ENCODE measurements around the gene ZNF512. TPM values are rescaled to one million over a fixed set of nuclear protein-coding genes. Genes with fewer than 3 reads are reported as not detected.

ZNF512 gene
- total and polyA plus RNA-seq, 4 donors = 10.5 to 64.9 (median 18.6) TPM

GRCh38 chr2:27634291-27634690 lies 51.4 kb downstream of the ZNF512 start:
- no peak overlapping the region for H3K4me3 ChIP-seq
- no peak overlapping the region for H3K27ac ChIP-seq (ENCODE audit: low read depth in 1 of 2, low read length in 1 of 2)
- peaks cover 26 to 40% (median 32%) of the 10 kb centered on the region in 4 donors for H3K36me3 ChIP-seq (ENCODE audit: control insufficient read depth in 4 of 4, insufficient read depth in 4 of 4, low read length in 4 of 4)
- ATAC-seq (ENCODE audit: insufficient read depth, low FRiP score) (no peak), DNase-seq (no peak)
- 98 to 99% methylated on average over 2 of the region's 2 CpGs for WGBS, 2 donors
- H3K9me3 ChIP-seq (ENCODE audit: control insufficient read depth in 4 of 4, insufficient read depth in 3 of 4, low read length in 3 of 4) = no peaks in the 10 kb centered on the region
- H3K9ac ChIP-seq (ENCODE audit: insufficient read depth in 1 of 2, low read length in 2 of 2) = no peak overlapping the region
- H3K4me1 ChIP-seq (ENCODE audit: control insufficient read depth in 5 of 5, insufficient read depth in 5 of 5, low read length in 5 of 5) = peaks cover 0 to 6% (median 0%) of the 10 kb centered on the region in 5 donors
- no peaks in the 10 kb centered on the region for H3K27me3 ChIP-seq (ENCODE audit: control insufficient read depth in 3 of 3, insufficient read depth in 3 of 3, low read length in 2 of 3)
- TF ChIP-seq CTCF (IDR thresholded peaks at IDR 0.05; ENCODE audit: control extremely low read depth, extremely low read depth) = no peak

- Histone ChIP-seq H3K27me3 (ENCODE audit: control insufficient read depth in 3 of 3, insufficient read depth in 3 of 3, low read length in 2 of 3) (no peaks in the 10 kb centered on the region), H3K27ac (ENCODE audit: low read depth in 1 of 2, low read length in 1 of 2) (no peak overlapping the region), H3K9me3 (ENCODE audit: control insufficient read depth in 4 of 4, insufficient read depth in 3 of 4, low read length in 3 of 4) (no peaks in the 10 kb centered on the region), H3K36me3 (ENCODE audit: control insufficient read depth in 4 of 4, insufficient read depth in 4 of 4, low read length in 4 of 4) (peaks cover 34 to 50% (median 41%) of the 10 kb centered on the region in 4 donors), H3K9ac (ENCODE audit: insufficient read depth in 1 of 2, low read length in 2 of 2) (no peak overlapping the region), H3K4me3 (no peak overlapping the region), H3K4me1 (ENCODE audit: control insufficient read depth in 5 of 5, insufficient read depth in 5 of 5, low read length in 5 of 5) (no peaks in the 10 kb centered on the region)
- ATAC-seq (ENCODE audit: insufficient read depth, low FRiP score) (no peak), DNase-seq (no peak)
- 96 to 97% methylated on average over 5 of the region's 5 CpGs for WGBS, 2 donors
- no peak for TF ChIP-seq CTCF (IDR thresholded peaks at IDR 0.05; ENCODE audit: control extremely low read depth, extremely low read depth)
Observed at GRCh38 chr2:27636766-27637165, 53.9 kb downstream of the ZNF512 start.

GRCh38 chr2:27638037-27638637 lies 55.3 kb downstream of the ZNF512 start:
- Histone ChIP-seq H3K36me3 (ENCODE audit: control insufficient read depth in 4 of 4, insufficient read depth in 4 of 4, low read length in 4 of 4) (peaks cover 32 to 51% (median 38%) of the 10 kb centered on the region in 4 donors), H3K4me1 (ENCODE audit: control insufficient read depth in 5 of 5, insufficient read depth in 5 of 5, low read length in 5 of 5) (no peaks in the 10 kb centered on the region), H3K27ac (ENCODE audit: low read depth in 1 of 2, low read length in 1 of 2) (no peak overlapping the region), H3K4me3 (no peak overlapping the region), H3K9me3 (ENCODE audit: control insufficient read depth in 4 of 4, insufficient read depth in 3 of 4, low read length in 3 of 4) (no peaks in the 10 kb centered on the region), H3K27me3 (ENCODE audit: control insufficient read depth in 3 of 3, insufficient read depth in 3 of 3, low read length in 2 of 3) (no peaks in the 10 kb centered on the region), H3K9ac (ENCODE audit: insufficient read depth in 1 of 2, low read length in 2 of 2) (no peak overlapping the region)
- no peak for TF ChIP-seq CTCF (IDR thresholded peaks at IDR 0.05; ENCODE audit: control extremely low read depth, extremely low read depth)
- ATAC-seq (ENCODE audit: insufficient read depth, low FRiP score) (no peak), DNase-seq (no peak)
- 88 to 95% methylated on average over 3 of the region's 3 CpGs for WGBS, 2 donors

GRCh38 chr2:27638709-27639108 lies 55.9 kb downstream of the ZNF512 start:
- ATAC-seq (ENCODE audit: insufficient read depth, low FRiP score) (no peak), DNase-seq (no peak)
- WGBS, 2 donors = 61 to 72% methylated on average over 3 of the region's 3 CpGs
- Histone ChIP-seq H3K36me3 (ENCODE audit: control insufficient read depth in 4 of 4, insufficient read depth in 4 of 4, low read length in 4 of 4) (peaks cover 32 to 51% (median 37%) of the 10 kb centered on the region in 4 donors), H3K9me3 (ENCODE audit: control insufficient read depth in 4 of 4, insufficient read depth in 3 of 4, low read length in 3 of 4) (no peaks in the 10 kb centered on the region), H3K9ac (ENCODE audit: insufficient read depth in 1 of 2, low read length in 2 of 2) (no peak overlapping the region), H3K27ac (ENCODE audit: low read depth in 1 of 2, low read length in 1 of 2) (no peak overlapping the region), H3K4me3 (no peak overlapping the region), H3K27me3 (ENCODE audit: control insufficient read depth in 3 of 3, insufficient read depth in 3 of 3, low read length in 2 of 3) (no peaks in the 10 kb centered on the region), H3K4me1 (ENCODE audit: control insufficient read depth in 5 of 5, insufficient read depth in 5 of 5, low read length in 5 of 5) (no peaks in the 10 kb centered on the region)
- TF ChIP-seq CTCF (IDR thresholded peaks at IDR 0.05; ENCODE audit: control extremely low read depth, extremely low read depth) = no peak

All from lung (tissue), 12 donors.